Ascending aorta (tissue), 2 donors: Measurements from ENCODE around the gene CCL19. TPM values are rescaled to one million over a fixed set of nuclear protein-coding genes. Genes with fewer than 3 reads are reported as not detected.

Source experiments
- DNase-seq, 2 donors: peaks; one replicate each; pipeline ENCODE4 v3.0.0-alpha.2; 2019; ENCODE audit warnings: low spot score in 2 of 2
- H3K27ac ChIP-seq, 2 donors: fragments of 200-600 bp; sonication (generic); one replicate each; pipeline ENCODE4 v1.5.1; 2016 to 2017; ENCODE audit warnings: mild to moderate bottlenecking in 1 of 2
- H3K27me3 ChIP-seq: fragments of 200-600 bp; sonication (generic); one replicate; pipeline ENCODE4 v1.5.1; 2017
- H3K36me3 ChIP-seq, 2 donors: fragments of 200-600 bp; sonication (generic); one replicate each; pipeline ENCODE4 v1.5.1; 2016
- H3K4me1 ChIP-seq, 2 donors: fragments of 200-600 bp; sonication (generic); one replicate each; pipeline ENCODE4 v1.5.1; 2016 to 2017; ENCODE audit warnings: mild to moderate bottlenecking in 1 of 2
- H3K4me3 ChIP-seq, 2 donors: fragments of 200-600 bp; sonication (generic); one replicate each; pipeline ENCODE4 v1.5.1; 2016 to 2017; ENCODE audit warnings: mild to moderate bottlenecking in 1 of 2
- H3K9me3 ChIP-seq, 2 donors: fragments of 200-600 bp; sonication (generic); one replicate each; pipeline ENCODE4 v1.5.1; 2016
- CTCF ChIP-seq, 3 experiments: fragments of 200-600 bp in 2 of 3; fragments of 450-650 bp in 1 of 3; sonication (generic) in 2 of 3; IDR thresholded peaks; one replicate each; pipeline ENCODE4 v1.5.1; 2016 to 2019; ENCODE audit warnings: antibody characterized with exemption in 3 of 3, mild to moderate bottlenecking in 1 of 3, moderate library complexity in 1 of 3
- intact Hi-C: fragments of 100-400 bp; cut with DNase I; formaldehyde crosslinking; loops from one replicate; pipeline ENCODE4 v1.15.1; 2023
- total RNA-seq: library from RNA; depleted of rRNA; stranded (reverse); fragments of >200 nt; gene quantifications from one replicate; pipeline ENCODE4 v1.1.0, GENCODE V29; 2016

CCL19 gene
- total RNA-seq, 1 donor from 2014 or later = 17.7 TPM

DNA sequence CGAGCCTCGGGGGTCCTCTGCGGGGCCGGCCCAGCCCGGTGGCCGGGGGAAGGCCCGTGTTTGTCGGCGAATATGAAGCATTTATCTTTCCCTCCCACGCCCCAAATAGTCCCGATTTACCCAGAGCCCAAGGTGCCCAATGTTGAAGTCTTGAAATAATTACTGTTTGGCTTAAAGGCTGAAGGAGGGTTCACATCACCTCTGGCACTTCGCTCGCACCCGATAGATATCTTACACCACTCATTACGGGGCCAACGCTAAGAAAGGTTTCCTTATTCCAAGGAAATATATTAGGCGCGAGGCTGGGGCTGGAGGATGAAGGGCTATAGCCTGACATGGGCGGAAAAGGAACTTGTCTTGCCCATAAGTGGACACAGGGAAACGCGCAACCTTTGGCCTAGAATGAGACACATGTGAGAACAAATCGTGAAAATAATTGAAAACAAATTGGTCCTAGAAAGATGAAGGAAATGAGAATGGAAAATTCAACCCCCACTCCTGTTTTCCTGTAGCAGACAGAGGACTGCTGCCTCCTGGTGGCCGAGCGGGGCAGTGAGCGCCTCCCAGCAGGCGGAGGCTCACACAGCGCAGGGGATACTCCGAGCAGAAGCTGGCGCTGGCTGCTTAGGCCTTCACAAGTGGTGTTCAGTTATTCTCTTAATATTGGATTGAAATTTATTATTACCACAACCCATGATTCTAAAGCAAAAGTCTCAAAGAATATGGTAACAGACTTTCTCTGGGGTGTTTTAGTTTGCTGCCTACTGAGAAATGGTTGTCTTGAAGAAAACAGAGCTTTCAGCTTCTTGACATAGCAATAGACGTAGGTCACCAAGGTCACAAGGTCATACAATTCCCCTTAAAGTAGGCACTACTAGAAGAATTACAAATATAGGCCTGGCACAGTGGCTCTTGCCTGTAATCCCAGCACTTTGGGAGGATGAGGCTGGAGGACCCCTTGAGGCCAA is 11.0 kb upstream of the CCL19 start:
- peak overlapping the region; percentile 59 to 73 for H3K4me3 ChIP-seq
- intact Hi-C loops = loop anchor here (1.0 to 5.0 kb wide), 3 partner anchors 37 to 290 kb away; partner anchors contain the start of gene RPP25L
- H3K27me3 ChIP-seq = no peaks in the 10 kb centered on the region
- peak; percentile 91 to 99 (median 98) for TF ChIP-seq CTCF (IDR thresholded peaks at IDR 0.05)
- peak; percentile 20 to 92 for DNase-seq
- no peaks in the 10 kb centered on the region for H3K36me3 ChIP-seq
- no peaks in the 10 kb centered on the region for H3K9me3 ChIP-seq
- H3K27ac ChIP-seq = peak overlapping the region; percentile 87 to 91
- no peaks in the 10 kb centered on the region for H3K4me1 ChIP-seq

GRCh38 chr9:34701023-34701768 is 10.1 kb upstream of the CCL19 start:
- no peaks in the 10 kb centered on the region for H3K27me3 ChIP-seq
- peak overlapping the region; percentile 87 to 91 for H3K27ac ChIP-seq
- H3K9me3 ChIP-seq = no peaks in the 10 kb centered on the region
- peak overlapping the region; percentile 59 to 73 for H3K4me3 ChIP-seq
- H3K36me3 ChIP-seq = no peaks in the 10 kb centered on the region
- peak; percentile 19 to 88 for DNase-seq
- intact Hi-C loops = loop anchor here (1.0 to 5.0 kb wide), 2 partner anchors 36 to 291 kb away; no protein-coding TSS in a partner anchor
- no peaks in the 10 kb centered on the region for H3K4me1 ChIP-seq
- peak; percentile 78 to 95 (median 92) for TF ChIP-seq CTCF (IDR thresholded peaks at IDR 0.05)

GRCh38 chr9:34694811-34695210 is 3.7 kb upstream of the CCL19 start:
- no peak for TF ChIP-seq CTCF (IDR thresholded peaks at IDR 0.05)
- intact Hi-C loops = no loop called here
- Histone ChIP-seq H3K4me3 (no peak overlapping the region), H3K36me3 (no peaks in the 10 kb centered on the region), H3K9me3 (no peaks in the 10 kb centered on the region), H3K27me3 (no peaks in the 10 kb centered on the region), H3K4me1 (no peaks in the 10 kb centered on the region), H3K27ac (no peak overlapping the region)
- DNase-seq = no peak

GRCh38 chr9:34693560-34693959 is 2.5 kb upstream of the CCL19 start:
- Histone ChIP-seq H3K27me3 (no peaks in the 10 kb centered on the region), H3K9me3 (no peaks in the 10 kb centered on the region), H3K4me1 (no peaks in the 10 kb centered on the region), H3K36me3 (no peaks in the 10 kb centered on the region), H3K27ac (no peak overlapping the region), H3K4me3 (no peak overlapping the region)
- TF ChIP-seq CTCF (IDR thresholded peaks at IDR 0.05) = no peak
- DNase-seq = no peak
- intact Hi-C loops = no loop called here

GRCh38 chr9:34691936-34692315 is 850 bp upstream of the CCL19 start:
- no peaks in the 10 kb centered on the region for H3K4me1 ChIP-seq
- no peak overlapping the region for H3K4me3 ChIP-seq
- H3K36me3 ChIP-seq = no peaks in the 10 kb centered on the region
- H3K27me3 ChIP-seq = no peaks in the 10 kb centered on the region
- no peak overlapping the region for H3K27ac ChIP-seq
- intact Hi-C loops = no loop called here
- no peak for DNase-seq
- TF ChIP-seq CTCF (IDR thresholded peaks at IDR 0.05) = no peak
- H3K9me3 ChIP-seq = no peaks in the 10 kb centered on the region
